GM10266 (cell line): Measurements from ENCODE around the gene CEMIP2.
A peak's percentile ranks its signal among the peaks of the same experiment; 100 is the strongest.

Experiments used
- DNase-seq: peaks from one replicate; pipeline ENCODE4 v3.0.0; 2012; ENCODE audit errors: extremely low spot score
- TF ChIP-seq, protein P1 (sequence below): IDR thresholded peaks from 2 replicates; pipeline ENCODE4 v1.5.1; 2012; ENCODE audit warnings: mild to moderate bottlenecking, low read depth; ENCODE audit not compliant: control insufficient read depth, insufficient read depth; ENCODE audit errors: missing control alignments

The CEMIP2 gene

DNA sequence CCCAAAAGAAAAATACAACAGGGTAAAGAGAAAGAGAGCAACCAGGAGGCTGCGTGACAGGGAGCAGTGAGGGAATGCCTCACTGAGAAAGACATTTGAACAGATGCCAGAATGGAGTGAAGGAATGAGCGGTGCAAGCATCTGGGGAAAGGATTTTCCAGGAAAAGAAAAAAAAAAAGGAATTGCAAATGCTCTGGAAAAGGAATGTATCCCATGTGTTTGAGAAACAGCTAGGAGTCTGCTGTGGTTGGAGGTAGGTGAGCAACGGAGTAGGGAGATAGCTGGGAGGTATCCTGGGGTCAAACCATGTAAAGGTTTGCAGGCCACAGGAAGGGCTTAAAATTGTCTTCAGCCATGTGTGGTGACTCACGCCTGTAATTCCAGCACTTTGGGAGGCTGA lies 23.6 kb upstream of the CEMIP2 start:
- TF ChIP-seq, protein P1, sequence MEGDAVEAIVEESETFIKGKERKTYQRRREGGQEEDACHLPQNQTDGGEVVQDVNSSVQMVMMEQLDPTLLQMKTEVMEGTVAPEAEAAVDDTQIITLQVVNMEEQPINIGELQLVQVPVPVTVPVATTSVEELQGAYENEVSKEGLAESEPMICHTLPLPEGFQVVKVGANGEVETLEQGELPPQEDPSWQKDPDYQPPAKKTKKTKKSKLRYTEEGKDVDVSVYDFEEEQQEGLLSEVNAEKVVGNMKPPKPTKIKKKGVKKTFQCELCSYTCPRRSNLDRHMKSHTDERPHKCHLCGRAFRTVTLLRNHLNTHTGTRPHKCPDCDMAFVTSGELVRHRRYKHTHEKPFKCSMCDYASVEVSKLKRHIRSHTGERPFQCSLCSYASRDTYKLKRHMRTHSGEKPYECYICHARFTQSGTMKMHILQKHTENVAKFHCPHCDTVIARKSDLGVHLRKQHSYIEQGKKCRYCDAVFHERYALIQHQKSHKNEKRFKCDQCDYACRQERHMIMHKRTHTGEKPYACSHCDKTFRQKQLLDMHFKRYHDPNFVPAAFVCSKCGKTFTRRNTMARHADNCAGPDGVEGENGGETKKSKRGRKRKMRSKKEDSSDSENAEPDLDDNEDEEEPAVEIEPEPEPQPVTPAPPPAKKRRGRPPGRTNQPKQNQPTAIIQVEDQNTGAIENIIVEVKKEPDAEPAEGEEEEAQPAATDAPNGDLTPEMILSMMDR = no peak
- no peak for DNase-seq

DNA sequence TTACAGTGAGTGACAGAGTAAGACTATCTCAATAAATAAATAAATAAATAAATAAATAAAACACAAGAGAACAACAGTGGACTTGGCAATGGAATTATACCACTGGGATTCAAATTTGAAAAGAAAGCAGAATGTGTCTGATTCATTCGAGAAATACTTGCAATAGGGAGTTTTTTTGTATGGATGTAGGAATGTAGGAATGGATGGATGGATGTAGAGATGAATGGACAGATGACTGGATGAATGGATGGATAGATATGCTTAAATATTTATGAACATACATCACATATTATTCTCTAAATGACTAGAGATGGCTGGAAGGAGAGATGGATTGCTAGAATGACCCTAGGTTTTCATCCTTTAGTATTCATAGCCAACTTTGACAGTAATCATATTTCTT lies 22.0 kb upstream of the CEMIP2 start:
- TF ChIP-seq, protein P1 = no peak
- no peak for DNase-seq

DNA sequence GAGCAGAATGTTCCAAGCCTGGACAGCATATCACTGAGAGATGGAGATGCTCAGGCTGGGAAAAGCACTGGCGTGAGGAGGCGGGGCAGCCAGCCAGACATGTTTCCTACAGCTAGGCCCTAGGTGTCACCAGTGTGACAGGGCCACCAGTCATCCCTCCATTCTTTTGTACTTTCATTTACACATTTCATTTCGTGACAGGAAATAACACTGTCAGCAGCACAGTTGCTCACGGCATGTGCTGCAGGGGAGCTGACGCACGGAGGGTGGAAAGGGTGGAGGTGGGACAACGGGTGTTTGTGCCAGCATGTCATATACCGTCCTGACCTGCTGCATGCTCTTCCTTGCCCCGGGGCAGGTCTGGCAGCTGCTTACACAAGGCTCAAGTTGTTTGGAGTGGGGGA lies 14.8 kb upstream of the CEMIP2 start:
- DNase-seq = no peak

DNA sequence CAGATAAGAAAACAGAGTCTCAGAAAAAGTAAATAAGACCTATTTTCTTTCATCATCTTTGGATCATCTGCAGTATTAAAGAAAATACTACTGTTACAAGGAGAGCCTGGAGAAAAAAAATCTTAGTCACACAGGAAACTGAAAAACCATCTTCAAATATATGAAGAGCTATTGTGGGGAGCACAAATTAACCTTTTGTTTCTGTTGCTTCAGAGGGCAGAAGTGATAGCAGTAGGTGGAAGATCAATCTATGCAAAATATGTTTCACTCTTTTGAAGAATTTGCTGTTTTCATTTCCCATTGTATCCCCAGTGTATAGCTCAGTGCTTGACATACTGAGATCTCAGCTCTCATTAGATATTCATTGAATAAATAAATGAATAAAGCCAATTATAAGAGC lies 13.1 kb upstream of the CEMIP2 start:
- TF ChIP-seq, protein P1 = no peak

More for the DNA sequence above, 14.8 kb upstream of the CEMIP2 start:
- TF ChIP-seq, protein P1 = peak; percentile 29

DNA sequence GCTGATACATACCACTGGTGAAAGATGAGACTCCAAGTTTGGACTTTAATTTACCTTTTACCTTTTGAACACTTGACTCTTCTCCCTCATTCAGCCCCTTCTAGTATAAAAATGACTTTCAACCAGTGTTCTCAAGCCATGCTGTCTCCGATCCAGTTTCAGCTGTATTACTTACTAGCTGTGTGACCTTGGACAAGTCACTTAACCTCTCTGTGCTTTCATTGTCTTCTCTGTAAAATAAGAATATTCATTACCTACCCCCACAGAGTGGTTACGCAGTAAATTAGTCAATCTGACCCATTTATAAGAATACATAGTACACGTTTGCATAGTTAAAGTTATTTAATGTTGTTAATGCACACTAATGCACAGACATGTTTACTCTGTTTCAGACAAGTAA lies 12.6 kb upstream of the CEMIP2 start:
- TF ChIP-seq, protein P1 = no peak
- DNase-seq = no peak

More for the DNA sequence above, 13.1 kb upstream of the CEMIP2 start:
- no peak for DNase-seq

DNA sequence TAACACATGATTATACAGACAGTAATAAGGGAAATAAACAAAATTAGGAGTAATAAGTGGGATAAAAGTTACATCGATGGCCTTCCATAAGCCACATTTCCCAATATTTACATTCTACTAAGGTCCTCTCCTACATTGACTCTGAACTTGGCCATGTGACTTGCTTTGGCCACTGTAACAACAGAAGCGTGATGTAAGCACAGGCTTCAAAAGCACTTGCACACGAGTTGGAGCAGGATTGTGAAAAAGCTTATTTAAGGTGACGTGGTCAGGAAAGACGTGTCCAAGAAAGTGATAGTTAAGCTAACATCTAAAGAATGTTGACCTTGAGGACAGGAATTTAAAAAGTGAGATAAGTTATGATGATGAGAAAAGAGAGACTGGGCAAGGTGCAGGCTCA lies 9.8 kb upstream of the CEMIP2 start:
- TF ChIP-seq, protein P1 = no peak
- DNase-seq = no peak

DNA sequence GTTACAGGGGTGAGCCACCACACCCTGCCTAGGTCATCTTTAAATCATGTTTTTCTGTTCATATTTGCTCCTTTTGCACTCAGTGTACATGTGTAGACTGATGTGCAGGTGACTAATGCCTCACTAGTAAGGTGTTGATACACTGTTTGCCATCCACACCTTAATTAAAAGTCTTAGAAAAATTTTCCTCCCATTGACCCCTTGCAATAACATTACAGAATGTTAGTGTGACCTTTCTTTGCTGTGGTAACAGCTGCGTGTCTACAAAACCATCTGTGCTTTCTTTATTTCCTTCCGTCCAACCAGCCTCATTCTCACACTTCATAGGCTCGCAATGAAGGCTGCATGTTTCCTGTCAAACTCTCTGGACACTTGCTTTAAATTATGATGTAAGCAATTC lies 6.6 kb upstream of the CEMIP2 start:
- TF ChIP-seq, protein P1 = no peak
- DNase-seq = no peak
